OCI-LY1 (cell line): Measurements from ENCODE around the gene RERE.
A peak's percentile ranks its signal among the peaks of the same experiment; 100 is the strongest.
"Not testable (repeated sequence)": the region's sequence is repeated elsewhere in the genome, so short reads cannot be mapped to it uniquely, and the experiment has no call there.

Experiments
- H2AFZ ChIP-seq: fragments of 200-600 bp; sonication (generic), shearing (Covaris generic); 2 replicates; pipeline ENCODE4 v1.6.0; 2014; ENCODE audit warnings: antibody characterized with exemption, mild to moderate bottlenecking, low read length
- H3F3A ChIP-seq: fragments of 200-600 bp; sonication (generic), shearing (Covaris generic); 2 replicates; pipeline ENCODE4 v1.6.0; 2014; ENCODE audit warnings: mild to moderate bottlenecking, antibody characterized with exemption, low read length, moderate library complexity; ENCODE audit not compliant: insufficient read depth
- H3K27ac ChIP-seq: fragments of 200-600 bp; sonication (generic); 2 replicates; pipeline ENCODE4 v1.5.1; 2014; ENCODE audit warnings: low read length, mixed run types, mild to moderate bottlenecking, low read depth; ENCODE audit not compliant: poor library complexity, severe bottlenecking
- H3K27me3 ChIP-seq: fragments of 200-600 bp; sonication (generic); 2 replicates; pipeline ENCODE4 v1.6.0; 2014; ENCODE audit warnings: antibody characterized with exemption, mild to moderate bottlenecking, low read length, moderate library complexity; ENCODE audit not compliant: insufficient read depth
- H3K36me3 ChIP-seq: fragments of 200-600 bp; sonication (generic); 2 replicates; pipeline ENCODE4 v1.6.1; 2014; ENCODE audit warnings: mild to moderate bottlenecking, antibody characterized with exemption, low read length, moderate library complexity, mixed read lengths; ENCODE audit not compliant: insufficient read depth
- H3K4me1 ChIP-seq: fragments of 200-600 bp; sonication (generic); 2 replicates; pipeline ENCODE4 v1.5.1; 2014; ENCODE audit warnings: mild to moderate bottlenecking, low read length, moderate library complexity; ENCODE audit not compliant: insufficient read depth, severe bottlenecking
- H3K4me2 ChIP-seq: fragments of 200-600 bp; sonication (generic), shearing (Covaris generic); 2 replicates; pipeline ENCODE4 v1.6.1; 2014; ENCODE audit warnings: low read length
- H3K4me3 ChIP-seq: fragments of 200-600 bp; sonication (generic); 2 replicates; pipeline ENCODE4 v1.5.1; 2014; ENCODE audit warnings: low read length, low read depth, mild to moderate bottlenecking, mixed read lengths; ENCODE audit not compliant: poor library complexity, severe bottlenecking
- H3K79me2 ChIP-seq: fragments of 200-600 bp; shearing (Covaris generic); 2 replicates; pipeline ENCODE4 v1.6.1; 2016; ENCODE audit warnings: mixed run types, low read length, mixed read lengths; ENCODE audit not compliant: insufficient read depth
- H3K9ac ChIP-seq: fragments of 200-600 bp; sonication (generic), shearing (Covaris generic); 2 replicates; pipeline ENCODE4 v1.6.1; 2014; ENCODE audit warnings: mild to moderate bottlenecking, low read length, mixed read lengths
- H3K9me2 ChIP-seq: fragments of 200-600 bp; sonication (generic), shearing (Covaris generic); 2 replicates; pipeline ENCODE4 v1.6.1; 2014; ENCODE audit warnings: low read depth, mild to moderate bottlenecking, low read length, mixed read lengths
- H3K9me3 ChIP-seq: fragments of 200-600 bp; shearing (Covaris generic); 2 replicates; pipeline ENCODE4 v1.6.1; 2014; ENCODE audit warnings: low read length, mixed read lengths
- H4K20me1 ChIP-seq: fragments of 200-600 bp; sonication (generic), shearing (Covaris generic); 2 replicates; pipeline ENCODE4 v1.6.0; 2016; ENCODE audit warnings: mild to moderate bottlenecking, low read length; ENCODE audit not compliant: insufficient read depth
- CTCF ChIP-seq: fragments of 200-600 bp; sonication (generic), shearing (Covaris generic); IDR thresholded peaks from 2 replicates; pipeline ENCODE4 v1.5.1; 2017; ENCODE audit warnings: mild to moderate bottlenecking, antibody characterized with exemption, low read length, moderate library complexity, mixed read lengths
- EZH2 ChIP-seq: fragments of 200-600 bp; sonication (generic), shearing (Covaris generic); IDR thresholded peaks from 2 replicates; pipeline ENCODE4 v1.8.0; 2017; ENCODE audit warnings: borderline replicate concordance, mixed run types, mild to moderate bottlenecking, antibody characterized with exemption, low read length, moderate library complexity, mixed read lengths

RERE gene

GRCh38 chr1:8447616-8448150 is 369.8 kb downstream of the RERE start:
- Histone ChIP-seq H3K9ac (no peak overlapping the region), H3K79me2 (no peaks in the 10 kb centered on the region), H3K9me3 (no peaks in the 10 kb centered on the region), H3K4me1 (peaks cover 14% of the 10 kb centered on the region), H3K4me3 (no peak overlapping the region), H3K4me2 (no peak overlapping the region), H3K36me3 (peaks cover 8% of the 10 kb centered on the region), H3K9me2 (no peaks in the 10 kb centered on the region), H3F3A (no peaks in the 10 kb centered on the region), H3K27me3 (no peaks in the 10 kb centered on the region), H2AFZ (no peak overlapping the region), H4K20me1 (no peaks in the 10 kb centered on the region), H3K27ac (no peak overlapping the region)
- TF ChIP-seq EZH2 (no peak), CTCF (no peak)

GRCh38 chr1:8446119-8446518 is 371.3 kb downstream of the RERE start:
- H3K27ac ChIP-seq, H3K27me3 ChIP-seq, H3K36me3 ChIP-seq, H3K4me3 ChIP-seq, H3K9me3 ChIP-seq, H3K4me2 ChIP-seq, H2AFZ ChIP-seq, H4K20me1 ChIP-seq, H3K79me2 ChIP-seq, H3K9me2 ChIP-seq, H3F3A ChIP-seq, H3K9ac ChIP-seq: not testable (repeated sequence)
- peaks cover 14% of the 10 kb centered on the region for H3K4me1 ChIP-seq

DNA sequence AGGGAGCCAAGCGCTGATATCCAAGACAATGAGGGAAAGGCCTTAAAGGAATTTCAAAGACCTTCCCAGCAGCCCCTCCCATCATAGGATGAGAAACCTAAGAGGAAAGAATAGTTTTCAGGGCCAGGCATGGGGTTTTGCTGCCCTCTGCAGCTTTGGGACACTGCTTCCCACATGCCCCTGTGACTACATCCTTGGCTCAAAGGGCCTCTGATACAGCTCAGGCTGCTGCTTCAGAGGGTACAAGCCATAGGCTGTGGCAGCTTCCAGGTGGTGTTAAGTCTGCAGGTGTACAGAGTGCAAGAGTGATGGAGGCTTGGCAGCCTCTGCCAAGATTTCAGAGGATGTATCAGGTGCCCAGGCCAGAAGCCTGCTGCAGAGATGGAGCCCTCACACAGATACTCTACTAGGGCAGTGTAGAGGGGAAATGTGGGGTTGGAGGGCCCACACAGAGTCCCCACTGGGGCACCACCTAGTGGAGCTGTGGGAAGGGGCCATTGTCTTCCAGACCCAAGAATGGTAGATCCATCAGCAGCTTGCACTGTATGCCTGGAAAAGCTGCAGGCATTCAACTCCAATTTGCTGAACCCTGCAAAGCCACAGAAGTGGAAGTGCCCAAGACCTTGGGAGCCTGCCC is 373.8 kb downstream of the RERE start:
- no peaks in the 10 kb centered on the region for H3K9me3 ChIP-seq
- H3K4me2 ChIP-seq = no peak overlapping the region
- no peak overlapping the region for H2AFZ ChIP-seq
- H3K27ac ChIP-seq = no peak overlapping the region
- H3K79me2 ChIP-seq = no peaks in the 10 kb centered on the region
- H3K4me1 ChIP-seq = peaks cover 17% of the 10 kb centered on the region
- no peaks in the 10 kb centered on the region for H3K27me3 ChIP-seq
- no peak overlapping the region for H3K9ac ChIP-seq
- peaks cover 8% of the 10 kb centered on the region for H3K36me3 ChIP-seq
- H3K9me2 ChIP-seq = no peaks in the 10 kb centered on the region
- peaks cover 3% of the 10 kb centered on the region; the same call in 1 of the 2 replicates for H3F3A ChIP-seq
- H3K4me3 ChIP-seq = no peak overlapping the region
- TF ChIP-seq EZH2 (no peak), CTCF (peak; percentile 22; the same call in 1 of the 2 replicates)
- no peaks in the 10 kb centered on the region for H4K20me1 ChIP-seq

DNA sequence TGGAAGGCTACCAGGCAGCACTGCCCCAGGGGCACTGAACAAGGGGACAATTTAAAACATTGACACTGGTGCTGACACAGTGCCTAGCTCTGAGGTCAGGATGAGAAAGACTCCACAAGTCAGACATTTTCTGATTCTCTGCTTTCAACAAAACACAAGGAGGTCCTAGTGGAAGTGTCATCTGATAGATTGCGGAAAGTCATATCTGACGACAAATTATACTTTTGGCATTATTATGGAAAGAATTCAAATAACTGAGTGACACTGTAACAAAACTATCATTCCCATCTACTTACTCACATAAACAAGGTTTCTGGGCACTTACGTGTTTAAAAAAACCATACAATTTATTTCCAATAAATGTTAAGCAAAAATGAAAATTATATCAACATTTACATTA is 376.0 kb downstream of the RERE start:
- Histone ChIP-seq H3K27me3 (no peaks in the 10 kb centered on the region), H3K4me3 (no peak overlapping the region), H3K4me2 (no peak overlapping the region), H4K20me1 (no peaks in the 10 kb centered on the region), H3K9ac (no peak overlapping the region), H3K36me3 (no peaks in the 10 kb centered on the region), H3K9me3 (no peaks in the 10 kb centered on the region), H3F3A (peaks cover 3% of the 10 kb centered on the region; the same call in 1 of the 2 replicates), H3K79me2 (no peaks in the 10 kb centered on the region), H3K9me2 (no peaks in the 10 kb centered on the region), H3K4me1 (peaks cover 39% of the 10 kb centered on the region), H3K27ac (peak overlapping the region; percentile 37), H2AFZ (no peak overlapping the region)
- TF ChIP-seq CTCF = no peak
- TF ChIP-seq EZH2 = no peak
